ENCODE measurements around the gene ANKRD44. TPM values are rescaled to one million over a fixed set of nuclear protein-coding genes. Genes with fewer than 3 reads are reported as not detected.

The ANKRD44 gene
- total RNA-seq, 1 experiment from 2014 or later = 2.4 TPM

DNA sequence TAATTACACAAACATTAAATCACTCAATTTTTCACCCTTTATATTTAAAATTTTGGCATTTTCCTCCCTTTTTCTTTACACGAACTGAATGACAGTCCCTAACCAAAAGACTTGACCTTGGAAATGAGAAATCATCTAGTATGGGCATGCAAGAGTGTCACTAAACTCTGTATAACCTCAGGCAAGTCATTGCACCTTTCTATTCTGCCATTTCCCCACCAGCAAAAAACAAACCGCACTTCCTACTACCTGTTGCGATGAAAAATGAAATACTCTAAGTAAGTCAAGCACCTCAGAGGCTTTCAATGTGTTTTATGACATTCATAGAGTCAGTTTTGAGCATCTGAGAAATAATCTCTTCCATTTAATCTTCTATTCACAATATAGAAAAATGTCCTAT, 44.1 kb downstream of the ANKRD44 start:
- ATAC-seq (no peak), DNase-seq (no peak)
- H3K27me3 ChIP-seq (ENCODE audit: low read length) = no peaks in the 10 kb centered on the region
- H3K4me1 ChIP-seq (ENCODE audit: insufficient read depth, low read length) = no peaks in the 10 kb centered on the region
- BruUV-seq (replicated peaks) = no TSS peak
- H3F3A ChIP-seq (ENCODE audit: low read length, unreplicated experiment) = no peaks in the 10 kb centered on the region
- CTCF ChIA-PET = no interaction called here
- TF ChIP-seq, protein P1, sequence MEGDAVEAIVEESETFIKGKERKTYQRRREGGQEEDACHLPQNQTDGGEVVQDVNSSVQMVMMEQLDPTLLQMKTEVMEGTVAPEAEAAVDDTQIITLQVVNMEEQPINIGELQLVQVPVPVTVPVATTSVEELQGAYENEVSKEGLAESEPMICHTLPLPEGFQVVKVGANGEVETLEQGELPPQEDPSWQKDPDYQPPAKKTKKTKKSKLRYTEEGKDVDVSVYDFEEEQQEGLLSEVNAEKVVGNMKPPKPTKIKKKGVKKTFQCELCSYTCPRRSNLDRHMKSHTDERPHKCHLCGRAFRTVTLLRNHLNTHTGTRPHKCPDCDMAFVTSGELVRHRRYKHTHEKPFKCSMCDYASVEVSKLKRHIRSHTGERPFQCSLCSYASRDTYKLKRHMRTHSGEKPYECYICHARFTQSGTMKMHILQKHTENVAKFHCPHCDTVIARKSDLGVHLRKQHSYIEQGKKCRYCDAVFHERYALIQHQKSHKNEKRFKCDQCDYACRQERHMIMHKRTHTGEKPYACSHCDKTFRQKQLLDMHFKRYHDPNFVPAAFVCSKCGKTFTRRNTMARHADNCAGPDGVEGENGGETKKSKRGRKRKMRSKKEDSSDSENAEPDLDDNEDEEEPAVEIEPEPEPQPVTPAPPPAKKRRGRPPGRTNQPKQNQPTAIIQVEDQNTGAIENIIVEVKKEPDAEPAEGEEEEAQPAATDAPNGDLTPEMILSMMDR (conservative IDR thresholded peaks at IDR 0.05; ENCODE audit: low read depth, low read length) = no peak
- TF ChIP-seq EZH2phosphoT487 (IDR thresholded peaks at IDR 0.05; ENCODE audit: borderline replicate concordance, low read length) (no peak), EZH2 (IDR thresholded peaks at IDR 0.05; ENCODE audit: low read length, unreplicated experiment) (no peak)
- H3K9ac ChIP-seq (ENCODE audit: low read length) = no peak overlapping the region
- H3K79me2 ChIP-seq (ENCODE audit: low read length) = no peaks in the 10 kb centered on the region
- intact Hi-C loops (cut with micrococcal nuclease) = no loop called here
- H3K4me3 ChIP-seq (ENCODE audit: low read length) = no peak overlapping the region
- no peaks in the 10 kb centered on the region for H3K9me3 ChIP-seq (ENCODE audit: low read length)
- no peak overlapping the region for H3K27ac ChIP-seq (ENCODE audit: low read length)
- H3K36me3 ChIP-seq (ENCODE audit: low read depth, low read length) = no peaks in the 10 kb centered on the region
- no peaks in the 10 kb centered on the region for H3K9me2 ChIP-seq (replicated peaks; ENCODE audit: low read length)
- H4K20me1 ChIP-seq (ENCODE audit: low read length) = no peaks in the 10 kb centered on the region
- POLR2A ChIA-PET (ENCODE audit: unreplicated experiment) = no interaction called here
- no peak overlapping the region for H3K4me2 ChIP-seq (ENCODE audit: low read length)
- H2AFZ ChIP-seq (ENCODE audit: low read length) = no peak overlapping the region

DNA sequence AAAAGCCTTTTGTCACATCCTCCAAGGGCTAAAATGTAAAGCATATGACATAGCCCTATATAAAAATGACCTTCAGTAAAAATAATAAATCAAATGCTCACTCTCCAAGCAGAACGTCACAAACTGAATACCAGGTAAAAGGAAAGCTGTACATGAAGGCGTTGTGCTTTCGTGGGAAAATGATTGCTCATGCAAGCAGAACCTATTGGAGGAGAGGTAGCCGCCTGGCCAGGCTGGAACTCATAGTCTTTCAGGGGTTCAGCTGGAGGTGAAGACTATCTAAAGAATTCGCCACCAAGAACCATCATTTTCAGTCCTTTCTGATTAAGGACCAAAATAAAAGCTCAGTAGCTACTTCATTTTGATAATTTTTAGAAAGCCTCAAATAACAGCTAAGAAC, 44.7 kb downstream of the ANKRD44 start:
- POLR2A ChIA-PET (ENCODE audit: unreplicated experiment) = no interaction called here
- Histone ChIP-seq H3K79me2 (ENCODE audit: low read length) (no peaks in the 10 kb centered on the region), H3K9ac (ENCODE audit: low read length) (no peak overlapping the region), H3K27ac (ENCODE audit: low read length) (no peak overlapping the region), H3K27me3 (ENCODE audit: low read length) (no peaks in the 10 kb centered on the region), H3K4me1 (ENCODE audit: insufficient read depth, low read length) (no peaks in the 10 kb centered on the region), H3K4me3 (ENCODE audit: low read length) (no peak overlapping the region), H2AFZ (ENCODE audit: low read length) (no peak overlapping the region), H3K4me2 (ENCODE audit: low read length) (no peak overlapping the region), H4K20me1 (ENCODE audit: low read length) (no peaks in the 10 kb centered on the region), H3F3A (ENCODE audit: low read length, unreplicated experiment) (no peaks in the 10 kb centered on the region), H3K9me2 (replicated peaks; ENCODE audit: low read length) (no peaks in the 10 kb centered on the region), H3K9me3 (ENCODE audit: low read length) (no peaks in the 10 kb centered on the region), H3K36me3 (ENCODE audit: low read depth, low read length) (no peaks in the 10 kb centered on the region)
- DNase-seq (no peak), ATAC-seq (no peak)
- intact Hi-C loops (cut with micrococcal nuclease) = no loop called here
- no peak for TF ChIP-seq EZH2phosphoT487 (IDR thresholded peaks at IDR 0.05; ENCODE audit: borderline replicate concordance, low read length)
- CTCF ChIA-PET = no interaction called here
- BruUV-seq (replicated peaks) = no TSS peak

DNA sequence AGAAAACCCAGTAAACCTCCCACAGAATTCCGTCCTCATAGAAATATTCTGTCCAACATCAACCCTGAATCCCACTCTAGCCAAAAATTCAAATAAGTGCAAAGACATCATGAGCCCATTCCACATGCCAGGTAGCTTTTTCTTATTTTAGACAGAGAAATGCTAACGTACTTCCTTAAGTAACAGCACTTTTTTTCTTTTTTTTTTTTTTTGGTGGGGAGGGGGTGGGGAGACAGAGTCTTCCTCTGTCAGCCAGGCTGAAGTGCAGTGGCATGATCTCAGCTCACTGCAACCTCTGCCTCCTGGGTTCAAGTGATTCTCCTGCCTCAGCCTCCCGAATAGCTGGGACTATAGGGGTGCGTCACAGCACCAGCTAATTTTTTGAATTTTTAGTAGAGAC, 45.5 kb downstream of the ANKRD44 start:
- TF ChIP-seq EZH2phosphoT487 (IDR thresholded peaks at IDR 0.05; ENCODE audit: borderline replicate concordance, low read length) (no peak), EZH2 (IDR thresholded peaks at IDR 0.05; ENCODE audit: low read length, unreplicated experiment) (no peak)
- TF ChIP-seq, protein P1 (conservative IDR thresholded peaks at IDR 0.05; ENCODE audit: low read depth, low read length) = no peak
- intact Hi-C loops (cut with micrococcal nuclease) = no loop called here
- Histone ChIP-seq H4K20me1 (ENCODE audit: low read length) (no peaks in the 10 kb centered on the region), H3K9me2 (replicated peaks; ENCODE audit: low read length) (no peaks in the 10 kb centered on the region), H3K36me3 (ENCODE audit: low read depth, low read length) (no peaks in the 10 kb centered on the region), H2AFZ (ENCODE audit: low read length) (no peak overlapping the region), H3K9me3 (ENCODE audit: low read length) (no peaks in the 10 kb centered on the region), H3K9ac (ENCODE audit: low read length) (no peak overlapping the region), H3K79me2 (ENCODE audit: low read length) (no peaks in the 10 kb centered on the region), H3K4me3 (ENCODE audit: low read length) (no peak overlapping the region), H3K27me3 (ENCODE audit: low read length) (no peaks in the 10 kb centered on the region), H3K4me2 (ENCODE audit: low read length) (no peak overlapping the region), H3K4me1 (ENCODE audit: insufficient read depth, low read length) (no peaks in the 10 kb centered on the region), H3F3A (ENCODE audit: low read length, unreplicated experiment) (no peaks in the 10 kb centered on the region), H3K27ac (ENCODE audit: low read length) (no peak overlapping the region)
- ChIA-PET POLR2A (ENCODE audit: unreplicated experiment) (no interaction called here), CTCF (no interaction called here)
- no TSS peak for BruUV-seq (replicated peaks)
- ATAC-seq (no peak), DNase-seq (no peak)

Data from PC-3 (cell line).